ENCODE data around the gene AGPS. TPM values are rescaled to one million over a fixed set of nuclear protein-coding genes. Genes with fewer than 3 reads are reported as not detected.

AGPS gene
- total RNA-seq, 1 experiment from 2014 or later, result 60.9 TPM

- H2AK5ac ChIP-seq (ENCODE audit: insufficient read length, low read length), result no peak overlapping the region
- no peak overlapping the region for H3K56ac ChIP-seq (ENCODE audit: insufficient read length, low read depth, low read length)
- Mint-ChIP-seq H3K4me3 (no peak overlapping the region), H3K9me3 (peaks cover 26 to 28% of the 10 kb centered on the region in 2 experiments; a peak in 4 of 5 replicates), H3K27me3 (ENCODE audit: low read depth) (no peaks in the 10 kb centered on the region), H3K36me3 (ENCODE audit: insufficient read depth in 1 of 3, low read depth in 3 of 3) (peaks cover 30 to 43% (median 34%) of the 10 kb centered on the region in 3 experiments), H3K27ac (no peak overlapping the region), H3K4me1 (no peaks in the 10 kb centered on the region)
- H3K9me3 ChIP-seq (ENCODE audit: control insufficient read depth, low read depth, low read length), result no peaks in the 10 kb centered on the region
- H3K79me1 ChIP-seq (ENCODE audit: insufficient read depth, low read depth, low read length, poor library complexity, severe bottlenecking), result peaks cover 4% of the 10 kb centered on the region
- H3K27ac ChIP-seq (ENCODE audit: insufficient read length, low read depth, low read length), result no peak overlapping the region
- H3K23ac ChIP-seq (ENCODE audit: insufficient read length, low read depth, low read length), result no peak overlapping the region
- TF ChIP-seq CTCF (conservative IDR thresholded peaks at IDR 0.05), result no peak
- H4K91ac ChIP-seq (ENCODE audit: insufficient read length, low read depth, low read length), result no peak overlapping the region
- no peak overlapping the region for H2BK120ac ChIP-seq (ENCODE audit: low read depth, low read length, poor library complexity, severe bottlenecking)
- WGBS (ENCODE audit: extremely low coverage, insufficient read length, low lambda C conversion rate), result no CpG with 5 or more reads among the region's 1 CpG
- no peaks in the 10 kb centered on the region for H3K27me3 ChIP-seq (ENCODE audit: insufficient read depth, low read length)
- no peak overlapping the region for H3T11ph ChIP-seq (ENCODE audit: low read length)
- H2BK12ac ChIP-seq (ENCODE audit: insufficient read length, low read depth, low read length), result no peak overlapping the region
- H3K4me2 ChIP-seq (ENCODE audit: insufficient read depth, insufficient read length, low read length), result no peak overlapping the region
- no peak overlapping the region for H4K5ac ChIP-seq (ENCODE audit: insufficient read length, low read depth, low read length)
- H2AFZ ChIP-seq (ENCODE audit: low read length), result no peak overlapping the region
- H2BK5ac ChIP-seq (ENCODE audit: insufficient read length, low read length), result no peak overlapping the region
- no peak overlapping the region for H2BK15ac ChIP-seq (ENCODE audit: low read depth, low read length)
- H3K14ac ChIP-seq (ENCODE audit: insufficient read depth, low read length), result no peak overlapping the region
- no peak overlapping the region for H3K18ac ChIP-seq (ENCODE audit: insufficient read length, low read depth, low read length)
- H4K20me1 ChIP-seq (ENCODE audit: control insufficient read depth, insufficient read depth, insufficient read length), result no peaks in the 10 kb centered on the region
- H3K4ac ChIP-seq (ENCODE audit: low read depth, low read length), result no peak overlapping the region
- H2BK20ac ChIP-seq (ENCODE audit: low read depth, low read length, poor library complexity, severe bottlenecking), result no peak overlapping the region
- no peak overlapping the region for H4K8ac ChIP-seq (replicated peaks; ENCODE audit: insufficient read length, low read depth, low read length)
- DNase-seq, result no peak
- no peaks in the 10 kb centered on the region for H3K4me1 ChIP-seq (ENCODE audit: insufficient read depth, low read length)
- no peak overlapping the region for H3K9ac ChIP-seq (ENCODE audit: extremely low read depth, insufficient read length, low read length)
- peaks cover 2% of the 10 kb centered on the region; the same call in 1 of the 2 replicates for H3K79me2 ChIP-seq (ENCODE audit: insufficient read depth, low read length)
- no peaks in the 10 kb centered on the region for H3K23me2 ChIP-seq (ENCODE audit: insufficient read length, low read depth, low read length, poor library complexity, severe bottlenecking)
These were observed 41.9 kb downstream of the AGPS start for GRCh38 chr2:177434475-177434874.
